Liver (tissue), 9 donors: Measurements from ENCODE around the gene PLSCR3. TPM values are rescaled to one million over a fixed set of nuclear protein-coding genes. Genes with fewer than 3 reads are reported as not detected.
A peak's percentile ranks its signal among the peaks of the same experiment; 100 is the strongest.

Experiments used
- DNase-seq: peaks from one replicate; pipeline ENCODE4 v3.0.0-alpha.2; 2017; ENCODE audit warnings: low spot score
- H3K27ac ChIP-seq, 2 donors: one replicate each; pipeline ENCODE4 v1.7.0; 2013; ENCODE audit warnings: inconsistent platforms in 2 of 2, low read length in 2 of 2, control low read depth in 1 of 2, low read depth in 1 of 2, mild to moderate bottlenecking in 1 of 2
- H3K27me3 ChIP-seq, 4 donors: one replicate each; pipeline versions ENCODE4 v1.6.1 to v1.7.0; 2013; ENCODE audit warnings: low read length in 3 of 4, inconsistent platforms in 1 of 4, mild to moderate bottlenecking in 1 of 4, moderate library complexity in 1 of 4; ENCODE audit not compliant: control insufficient read depth in 4 of 4, insufficient read depth in 4 of 4
- H3K36me3 ChIP-seq, 4 donors: one replicate each; pipeline versions ENCODE4 v1.6.1 to v1.7.0; 2013; ENCODE audit warnings: low read length in 3 of 4, mild to moderate bottlenecking in 3 of 4, low read depth in 1 of 4, moderate library complexity in 1 of 4; ENCODE audit not compliant: control insufficient read depth in 4 of 4, insufficient read depth in 3 of 4
- H3K4me1 ChIP-seq, 4 donors: one replicate each; pipeline versions ENCODE4 v1.6.1 to v1.7.0; 2013; ENCODE audit warnings: low read length in 3 of 4, mild to moderate bottlenecking in 3 of 4, moderate library complexity in 1 of 4; ENCODE audit not compliant: control insufficient read depth in 4 of 4, insufficient read depth in 4 of 4
- H3K4me3 ChIP-seq, 3 donors: one replicate each; pipeline versions ENCODE4 v1.6.1 to v1.7.0; 2013; ENCODE audit warnings: low read length in 3 of 3, control low read depth in 1 of 3, low read depth in 1 of 3, mild to moderate bottlenecking in 1 of 3
- H3K9ac ChIP-seq, 2 donors: one replicate each; pipeline ENCODE4 v1.7.0; 2013; ENCODE audit warnings: low read length in 2 of 2, mild to moderate bottlenecking in 2 of 2, moderate library complexity in 2 of 2, control low read depth in 1 of 2, low read depth in 1 of 2
- H3K9me3 ChIP-seq, 4 donors: one replicate each; pipeline versions ENCODE4 v1.6.1 to v1.7.0; 2013; ENCODE audit warnings: low read length in 3 of 4; ENCODE audit not compliant: control insufficient read depth in 4 of 4
- EGR1 ChIP-seq, 2 donors: IDR thresholded peaks; 2 replicates each; pipeline ENCODE4 v1.6.1; 2016 to 2018; ENCODE audit warnings: antibody characterized with exemption in 2 of 2, low read depth in 2 of 2
- FOXA1 ChIP-seq: IDR thresholded peaks from 2 replicates; pipeline ENCODE4 v1.6.1; 2016; ENCODE audit warnings: antibody characterized with exemption
- FOXA2 ChIP-seq: IDR thresholded peaks from 2 replicates; pipeline ENCODE4 v1.6.1; 2016; ENCODE audit warnings: antibody characterized with exemption
- GABPA ChIP-seq, 2 donors: IDR thresholded peaks in 1 of 2; conservative IDR thresholded peaks in 1 of 2; 2 replicates each; pipeline ENCODE4 v1.6.1; 2016; ENCODE audit warnings: antibody characterized with exemption in 2 of 2, mild to moderate bottlenecking in 1 of 2, moderate library complexity in 1 of 2
- HNF4A ChIP-seq, 2 donors: conservative IDR thresholded peaks; 2 replicates each; pipeline ENCODE4 v1.6.1; 2016; ENCODE audit warnings: antibody characterized with exemption in 2 of 2, mild to moderate bottlenecking in 2 of 2
- HNF4G ChIP-seq: IDR thresholded peaks from 2 replicates; pipeline ENCODE4 v1.6.1; 2016; ENCODE audit warnings: antibody characterized with exemption
- JUND ChIP-seq, 2 donors: IDR thresholded peaks; 2 replicates each; pipeline ENCODE4 v1.6.1; 2016; ENCODE audit warnings: antibody characterized with exemption in 2 of 2
- NR2F2 ChIP-seq: IDR thresholded peaks from 2 replicates; pipeline ENCODE4 v1.6.1; 2016; ENCODE audit warnings: antibody characterized with exemption
- RAD21 ChIP-seq, 2 donors: IDR thresholded peaks; 2 replicates each; pipeline ENCODE4 v1.6.1; 2016; ENCODE audit warnings: antibody characterized with exemption in 2 of 2, mild to moderate bottlenecking in 2 of 2
- RXRA ChIP-seq, 2 donors: IDR thresholded peaks; 2 replicates each; pipeline ENCODE4 v1.6.1; 2017 to 2018; ENCODE audit warnings: antibody characterized with exemption in 2 of 2, mild to moderate bottlenecking in 1 of 2
- SP1 ChIP-seq: IDR thresholded peaks from 2 replicates; pipeline ENCODE4 v1.6.1; 2018; ENCODE audit warnings: antibody characterized with exemption, mild to moderate bottlenecking
- TAF1 ChIP-seq: conservative IDR thresholded peaks from 2 replicates; pipeline ENCODE4 v1.6.1; 2016; ENCODE audit warnings: antibody characterized with exemption, mild to moderate bottlenecking
- YY1 ChIP-seq: IDR thresholded peaks from 2 replicates; pipeline ENCODE4 v1.6.1; 2016; ENCODE audit warnings: antibody characterized with exemption, mild to moderate bottlenecking
- WGBS: extraction: QIAGEN DNeasy Blood & Tissue Kit; methylation state at CpG from one replicate; pipeline ENCODE4 v1.1.7; 2013; 5-methylcytosine and 5-hydroxymethylcytosine counted together
- polyA plus RNA-seq, 2 donors: library from polyadenylated mRNA; stranded (reverse) in 1 of 2; unstranded in 1 of 2; fragments of 200-250 nt in 1 of 2; fragments of >200 nt in 1 of 2; fragmentation: Nextera tagmentation in 1 of 2; extraction: Ambion mirVana in 1 of 2; gene quantifications; one replicate each; pipeline versions ENCODE4 v1.2.1 to v1.2.3, GENCODE V29; 2013 to 2015
- total RNA-seq, 2 donors: library from RNA; depleted of rRNA; stranded (reverse); fragments of >200 nt; gene quantifications; one replicate each; pipeline ENCODE4 v1.2.3, GENCODE V29; 2014
- TF ChIP-seq, protein P1 (sequence below): IDR thresholded peaks from 2 replicates; pipeline ENCODE4 v1.6.1; 2016; ENCODE audit warnings: antibody characterized with exemption
- TF ChIP-seq, protein P2 (sequence below): IDR thresholded peaks from 2 replicates; pipeline ENCODE4 v1.6.1; 2016; ENCODE audit warnings: antibody characterized with exemption
- TF ChIP-seq, protein P3 (sequence below): IDR thresholded peaks from 2 replicates; pipeline ENCODE4 v1.6.1; 2016; ENCODE audit warnings: antibody characterized with exemption, mild to moderate bottlenecking
- TF ChIP-seq, protein P4 (sequence below): IDR thresholded peaks from 2 replicates; pipeline ENCODE4 v1.6.1; 2016; ENCODE audit warnings: antibody characterized with exemption
- TF ChIP-seq, protein P5 (sequence below): fragments of 150-350 bp; IDR thresholded peaks from 2 replicates; pipeline ENCODE4 v1.5.1; 2017; ENCODE audit warnings: improper control_type of control experiment, low read depth, low read length; ENCODE audit not compliant: missing input control
- donor health status: healthy.
- donor health status: healthy.
- donor health status: healthy.
- donor health status: healthy.
- donor health status: healthy.

Gene PLSCR3
- total and polyA plus RNA-seq, 4 donors, result 2.8 to 10.9 (median 4.1) TPM

DNA sequence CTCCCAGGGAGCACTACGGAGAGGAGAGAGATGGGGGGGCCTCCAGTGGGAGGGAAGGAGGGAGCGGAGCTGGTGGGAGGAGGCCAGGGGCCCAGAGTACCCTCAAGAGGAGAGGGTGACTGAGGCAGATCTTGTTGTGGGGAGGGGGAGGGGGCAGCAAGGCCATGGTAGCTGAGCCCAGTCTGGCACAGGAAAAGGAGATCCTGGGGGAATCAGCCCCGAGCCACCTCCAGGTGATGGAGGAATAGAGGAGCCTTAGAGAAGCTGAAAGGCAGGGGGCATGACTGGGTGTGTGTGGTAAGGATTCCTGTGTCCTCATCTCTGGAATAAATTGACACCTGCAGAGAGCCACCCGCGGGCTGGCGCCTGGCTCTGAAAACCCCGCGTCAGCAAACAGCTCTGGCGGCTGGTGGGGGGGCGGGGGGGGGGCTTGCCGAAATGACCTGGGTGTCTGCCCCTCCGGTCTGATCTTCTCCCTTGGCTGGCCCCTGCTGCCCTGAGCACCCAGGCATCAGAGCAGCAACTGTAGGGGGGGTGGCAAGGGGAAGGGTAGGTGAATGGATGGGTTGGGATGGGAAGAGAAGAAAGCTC is 12.0 kb upstream of the PLSCR3 start:
- no peak for DNase-seq
- TF ChIP-seq JUND (IDR thresholded peaks at IDR 0.05), result no peak
- no peak overlapping the region for H3K27ac ChIP-seq
- H3K4me3 ChIP-seq, result no peak overlapping the region
- no peaks in the 10 kb centered on the region for H3K27me3 ChIP-seq
- no peaks in the 10 kb centered on the region for H3K36me3 ChIP-seq
- WGBS, result 53% methylated on average over 12 of the region's 12 CpGs
- peaks cover 4 to 8% (median 7%) of the 10 kb centered on the region in 4 donors for H3K4me1 ChIP-seq
- H3K9me3 ChIP-seq, result no peaks in the 10 kb centered on the region
- H3K9ac ChIP-seq, result no peak overlapping the region

DNA sequence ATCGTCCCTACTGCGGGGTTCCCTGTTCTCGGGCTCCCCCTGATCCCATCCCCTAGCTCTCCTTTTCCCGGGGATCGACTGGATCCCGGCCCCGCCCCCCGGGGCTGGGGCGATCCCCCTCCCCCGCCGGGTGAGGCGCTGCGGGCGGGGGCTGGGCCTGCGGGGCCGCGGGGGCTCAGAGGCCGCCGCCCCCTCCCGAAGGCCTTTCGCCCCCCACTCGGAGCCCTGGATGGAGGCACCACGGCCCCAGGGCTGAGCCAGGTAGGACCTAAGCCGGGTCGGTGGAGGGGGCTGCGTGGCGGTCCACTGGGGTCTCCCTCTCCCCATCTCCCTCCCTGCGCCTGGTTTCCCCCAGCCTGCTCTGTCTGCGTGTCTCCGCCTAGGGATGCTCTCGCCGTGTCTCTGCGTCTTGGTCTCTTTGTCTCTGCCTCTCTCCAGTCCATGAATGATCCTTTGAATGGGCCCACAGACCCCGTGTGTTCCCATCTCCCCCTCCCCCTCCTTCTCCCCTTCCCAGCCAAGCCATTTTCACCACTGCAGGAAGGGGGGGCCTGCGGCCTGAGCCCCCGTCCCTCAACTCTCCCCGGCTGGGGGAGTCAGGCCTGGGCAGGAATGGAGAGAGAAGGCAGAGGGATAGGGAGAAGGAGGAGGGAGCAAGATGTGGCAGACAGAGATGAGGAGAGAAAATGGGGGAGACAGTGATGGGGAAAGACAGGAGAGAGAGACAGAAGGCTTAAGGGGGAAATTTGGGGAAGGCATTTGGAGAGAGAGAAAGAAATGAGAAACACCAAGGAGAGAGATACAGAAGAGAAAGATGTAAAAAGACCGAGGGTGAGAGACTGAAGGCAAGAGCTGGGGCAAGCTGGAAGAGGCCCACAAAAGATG is 11.3 kb upstream of the PLSCR3 start:
- peak overlapping the region in 1 of 3 donors; percentile 67 for H3K4me3 ChIP-seq
- no peak for DNase-seq

More for the DNA sequence above, 11.3 kb upstream of the PLSCR3 start:
- TF ChIP-seq SP1 (no peak), NR2F2 (no peak), FOXA1 (no peak), HNF4G (no peak), JUND (IDR thresholded peaks at IDR 0.05) (no peak), RAD21 (IDR thresholded peaks at IDR 0.05) (no peak), HNF4A (conservative IDR thresholded peaks at IDR 0.05) (no peak), FOXA2 (no peak), YY1 (no peak), TAF1 (no peak), EGR1 (IDR thresholded peaks at IDR 0.05; ENCODE audit: low read depth in 2 of 2) (no peak), RXRA (IDR thresholded peaks at IDR 0.05) (no peak), GABPA (IDR thresholded peaks at IDR 0.05 in 1 of 2, conservative IDR thresholded peaks at IDR 0.05 in 1 of 2) (no peak)
- TF ChIP-seq, protein P1, sequence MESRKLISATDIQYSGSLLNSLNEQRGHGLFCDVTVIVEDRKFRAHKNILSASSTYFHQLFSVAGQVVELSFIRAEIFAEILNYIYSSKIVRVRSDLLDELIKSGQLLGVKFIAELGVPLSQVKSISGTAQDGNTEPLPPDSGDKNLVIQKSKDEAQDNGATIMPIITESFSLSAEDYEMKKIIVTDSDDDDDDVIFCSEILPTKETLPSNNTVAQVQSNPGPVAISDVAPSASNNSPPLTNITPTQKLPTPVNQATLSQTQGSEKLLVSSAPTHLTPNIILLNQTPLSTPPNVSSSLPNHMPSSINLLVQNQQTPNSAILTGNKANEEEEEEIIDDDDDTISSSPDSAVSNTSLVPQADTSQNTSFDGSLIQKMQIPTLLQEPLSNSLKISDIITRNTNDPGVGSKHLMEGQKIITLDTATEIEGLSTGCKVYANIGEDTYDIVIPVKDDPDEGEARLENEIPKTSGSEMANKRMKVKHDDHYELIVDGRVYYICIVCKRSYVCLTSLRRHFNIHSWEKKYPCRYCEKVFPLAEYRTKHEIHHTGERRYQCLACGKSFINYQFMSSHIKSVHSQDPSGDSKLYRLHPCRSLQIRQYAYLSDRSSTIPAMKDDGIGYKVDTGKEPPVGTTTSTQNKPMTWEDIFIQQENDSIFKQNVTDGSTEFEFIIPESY, result no peak
- TF ChIP-seq, protein P2, sequence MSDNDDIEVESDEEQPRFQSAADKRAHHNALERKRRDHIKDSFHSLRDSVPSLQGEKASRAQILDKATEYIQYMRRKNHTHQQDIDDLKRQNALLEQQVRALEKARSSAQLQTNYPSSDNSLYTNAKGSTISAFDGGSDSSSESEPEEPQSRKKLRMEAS, result no peak
- TF ChIP-seq, protein P3, sequence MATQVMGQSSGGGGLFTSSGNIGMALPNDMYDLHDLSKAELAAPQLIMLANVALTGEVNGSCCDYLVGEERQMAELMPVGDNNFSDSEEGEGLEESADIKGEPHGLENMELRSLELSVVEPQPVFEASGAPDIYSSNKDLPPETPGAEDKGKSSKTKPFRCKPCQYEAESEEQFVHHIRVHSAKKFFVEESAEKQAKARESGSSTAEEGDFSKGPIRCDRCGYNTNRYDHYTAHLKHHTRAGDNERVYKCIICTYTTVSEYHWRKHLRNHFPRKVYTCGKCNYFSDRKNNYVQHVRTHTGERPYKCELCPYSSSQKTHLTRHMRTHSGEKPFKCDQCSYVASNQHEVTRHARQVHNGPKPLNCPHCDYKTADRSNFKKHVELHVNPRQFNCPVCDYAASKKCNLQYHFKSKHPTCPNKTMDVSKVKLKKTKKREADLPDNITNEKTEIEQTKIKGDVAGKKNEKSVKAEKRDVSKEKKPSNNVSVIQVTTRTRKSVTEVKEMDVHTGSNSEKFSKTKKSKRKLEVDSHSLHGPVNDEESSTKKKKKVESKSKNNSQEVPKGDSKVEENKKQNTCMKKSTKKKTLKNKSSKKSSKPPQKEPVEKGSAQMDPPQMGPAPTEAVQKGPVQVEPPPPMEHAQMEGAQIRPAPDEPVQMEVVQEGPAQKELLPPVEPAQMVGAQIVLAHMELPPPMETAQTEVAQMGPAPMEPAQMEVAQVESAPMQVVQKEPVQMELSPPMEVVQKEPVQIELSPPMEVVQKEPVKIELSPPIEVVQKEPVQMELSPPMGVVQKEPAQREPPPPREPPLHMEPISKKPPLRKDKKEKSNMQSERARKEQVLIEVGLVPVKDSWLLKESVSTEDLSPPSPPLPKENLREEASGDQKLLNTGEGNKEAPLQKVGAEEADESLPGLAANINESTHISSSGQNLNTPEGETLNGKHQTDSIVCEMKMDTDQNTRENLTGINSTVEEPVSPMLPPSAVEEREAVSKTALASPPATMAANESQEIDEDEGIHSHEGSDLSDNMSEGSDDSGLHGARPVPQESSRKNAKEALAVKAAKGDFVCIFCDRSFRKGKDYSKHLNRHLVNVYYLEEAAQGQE, result no peak
- TF ChIP-seq, protein P4, sequence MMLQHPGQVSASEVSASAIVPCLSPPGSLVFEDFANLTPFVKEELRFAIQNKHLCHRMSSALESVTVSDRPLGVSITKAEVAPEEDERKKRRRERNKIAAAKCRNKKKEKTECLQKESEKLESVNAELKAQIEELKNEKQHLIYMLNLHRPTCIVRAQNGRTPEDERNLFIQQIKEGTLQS, result no peak
- TF ChIP-seq, protein P5, sequence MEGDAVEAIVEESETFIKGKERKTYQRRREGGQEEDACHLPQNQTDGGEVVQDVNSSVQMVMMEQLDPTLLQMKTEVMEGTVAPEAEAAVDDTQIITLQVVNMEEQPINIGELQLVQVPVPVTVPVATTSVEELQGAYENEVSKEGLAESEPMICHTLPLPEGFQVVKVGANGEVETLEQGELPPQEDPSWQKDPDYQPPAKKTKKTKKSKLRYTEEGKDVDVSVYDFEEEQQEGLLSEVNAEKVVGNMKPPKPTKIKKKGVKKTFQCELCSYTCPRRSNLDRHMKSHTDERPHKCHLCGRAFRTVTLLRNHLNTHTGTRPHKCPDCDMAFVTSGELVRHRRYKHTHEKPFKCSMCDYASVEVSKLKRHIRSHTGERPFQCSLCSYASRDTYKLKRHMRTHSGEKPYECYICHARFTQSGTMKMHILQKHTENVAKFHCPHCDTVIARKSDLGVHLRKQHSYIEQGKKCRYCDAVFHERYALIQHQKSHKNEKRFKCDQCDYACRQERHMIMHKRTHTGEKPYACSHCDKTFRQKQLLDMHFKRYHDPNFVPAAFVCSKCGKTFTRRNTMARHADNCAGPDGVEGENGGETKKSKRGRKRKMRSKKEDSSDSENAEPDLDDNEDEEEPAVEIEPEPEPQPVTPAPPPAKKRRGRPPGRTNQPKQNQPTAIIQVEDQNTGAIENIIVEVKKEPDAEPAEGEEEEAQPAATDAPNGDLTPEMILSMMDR, result no peak
- Histone ChIP-seq H3K36me3 (no peaks in the 10 kb centered on the region), H3K27ac (peak overlapping the region in 1 of 2 donors; percentile 6), H3K4me1 (peaks cover 4 to 8% (median 7%) of the 10 kb centered on the region in 4 donors), H3K9ac (no peak overlapping the region), H3K9me3 (no peaks in the 10 kb centered on the region), H3K27me3 (no peaks in the 10 kb centered on the region)
- WGBS, result 24% methylated on average over 38 of the region's 38 CpGs
